HG03558 (cell line): Measurements from ENCODE around the gene HIVEP3.

Source experiments
- ATAC-seq: cut with Tn5 transposase; IDR thresholded peaks from one replicate; pipeline ENCODE4 v1.9.1; 2021; ENCODE audit warnings: moderate number of reproducible peaks; ENCODE audit not compliant: unreplicated experiment; ENCODE audit errors: extremely low read depth

Gene HIVEP3

DNA sequence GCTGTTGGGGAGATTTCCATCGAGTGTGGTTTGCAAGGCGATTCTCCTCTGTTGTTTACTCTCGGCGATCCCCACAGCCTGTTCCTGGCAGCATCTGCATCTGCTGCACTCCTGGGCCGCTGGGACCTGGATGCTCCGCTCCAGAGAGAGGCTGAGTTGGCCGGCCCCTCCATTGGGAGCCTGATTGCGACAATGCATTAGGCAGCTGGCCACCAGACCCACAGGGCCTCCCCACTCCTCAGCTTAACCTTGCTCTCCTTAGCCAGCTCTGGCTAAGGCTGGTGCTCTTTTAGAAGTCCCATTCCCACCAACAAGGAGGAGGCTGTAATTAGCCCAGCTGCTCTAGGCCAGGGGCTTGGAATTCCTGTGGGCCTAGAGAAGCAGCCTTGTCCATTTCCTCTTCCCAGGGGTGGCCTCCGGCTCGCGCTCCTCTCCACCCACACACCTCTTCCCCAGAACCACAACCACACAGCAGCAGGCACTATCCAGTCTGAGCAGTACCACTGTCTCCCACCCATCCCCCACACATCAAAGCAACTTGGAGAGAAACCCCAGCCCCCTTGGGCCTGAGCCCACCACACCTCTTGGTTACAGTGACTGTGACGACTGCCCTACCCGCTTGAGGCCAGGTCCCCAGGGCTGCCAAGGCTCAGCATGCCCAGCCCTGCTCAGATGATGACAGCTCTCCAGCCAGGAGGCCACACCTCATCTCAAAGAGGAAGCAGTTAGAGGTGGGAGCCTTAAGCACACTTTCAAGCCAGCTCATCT lies 240.4 kb downstream of the HIVEP3 start:
- ATAC-seq, result no peak

GRCh38 chr1:41677620-41678019 lies 241.1 kb downstream of the HIVEP3 start:
- no peak for ATAC-seq

GRCh38 chr1:41675401-41675800 lies 243.3 kb downstream of the HIVEP3 start:
- no peak for ATAC-seq

DNA sequence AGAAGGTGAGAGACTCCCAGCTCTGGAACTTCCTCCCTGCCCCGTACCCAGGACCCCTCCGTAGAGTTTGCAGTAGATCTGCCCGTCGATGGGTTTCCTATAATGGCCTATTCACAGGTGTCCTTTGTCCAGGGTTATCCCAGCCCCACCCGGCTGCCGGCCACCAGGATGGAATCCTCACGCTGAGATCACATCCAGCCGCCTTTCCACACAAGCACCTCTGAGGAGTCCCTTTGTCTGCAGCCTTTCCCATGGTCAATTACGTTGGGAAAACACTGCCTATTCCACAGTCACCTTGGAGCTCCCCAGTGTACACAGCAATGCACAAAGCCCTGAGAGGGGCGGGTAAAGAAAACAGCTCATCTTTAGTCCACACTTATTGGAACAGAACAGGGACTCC lies 244.2 kb downstream of the HIVEP3 start:
- ATAC-seq, result no peak

DNA sequence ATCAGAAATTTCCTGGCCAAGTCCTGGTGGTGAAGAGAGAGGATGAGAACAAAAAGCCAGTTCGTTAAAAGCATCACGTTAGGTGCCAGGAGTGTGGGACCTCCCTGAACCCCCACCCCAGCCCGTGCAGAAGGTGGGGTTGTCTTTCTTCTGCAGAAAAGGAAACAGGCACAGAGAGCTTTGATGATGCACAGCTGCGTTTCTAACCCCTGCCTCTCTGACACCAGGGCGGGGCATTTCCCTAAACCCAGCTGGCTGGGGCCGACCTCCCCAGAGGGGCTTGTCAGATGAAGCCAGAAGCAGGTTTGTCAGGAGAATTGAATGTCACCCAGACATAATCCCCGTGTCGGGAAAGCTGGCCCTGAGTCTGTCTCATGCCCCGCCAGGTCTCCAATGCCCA lies 244.9 kb downstream of the HIVEP3 start:
- no peak for ATAC-seq

- no peak for ATAC-seq
Measured at GRCh38 chr1:41673378-41673777, 245.3 kb downstream of the HIVEP3 start.

DNA sequence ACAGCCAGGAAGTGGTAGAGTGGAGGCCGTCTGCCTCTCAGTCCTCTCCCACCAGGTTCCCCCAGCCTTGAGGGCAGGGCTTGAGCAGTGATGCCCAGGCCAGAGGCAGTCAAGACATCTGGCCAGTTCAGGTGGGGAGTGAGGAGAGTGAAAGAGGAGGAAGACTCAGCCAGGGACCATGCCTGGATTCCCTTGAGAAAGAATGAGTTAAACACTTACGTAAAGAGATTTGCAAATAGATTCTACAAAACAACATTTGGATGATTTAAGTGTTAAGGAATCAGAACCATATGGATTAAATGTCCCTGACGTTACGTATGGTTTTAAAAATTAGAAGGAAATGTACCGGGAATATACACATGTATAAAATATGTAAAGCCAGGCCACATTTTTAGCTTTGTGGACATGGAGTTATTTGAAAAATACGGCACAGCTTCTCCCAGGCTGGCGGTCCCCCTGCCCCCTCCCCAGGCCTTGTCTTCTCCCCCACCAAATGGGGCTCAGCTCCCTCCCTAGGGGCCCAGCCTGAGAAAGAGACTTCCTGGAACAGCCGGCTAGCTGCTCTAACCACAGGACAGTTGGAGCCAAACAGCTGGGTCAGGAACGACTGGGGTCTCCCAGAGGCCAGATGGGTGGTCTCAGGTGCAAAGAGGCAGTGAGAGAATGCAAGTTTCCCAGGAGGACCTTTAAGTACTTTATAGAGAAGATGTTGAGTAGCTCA lies 245.9 kb downstream of the HIVEP3 start:
- ATAC-seq, result no peak

DNA sequence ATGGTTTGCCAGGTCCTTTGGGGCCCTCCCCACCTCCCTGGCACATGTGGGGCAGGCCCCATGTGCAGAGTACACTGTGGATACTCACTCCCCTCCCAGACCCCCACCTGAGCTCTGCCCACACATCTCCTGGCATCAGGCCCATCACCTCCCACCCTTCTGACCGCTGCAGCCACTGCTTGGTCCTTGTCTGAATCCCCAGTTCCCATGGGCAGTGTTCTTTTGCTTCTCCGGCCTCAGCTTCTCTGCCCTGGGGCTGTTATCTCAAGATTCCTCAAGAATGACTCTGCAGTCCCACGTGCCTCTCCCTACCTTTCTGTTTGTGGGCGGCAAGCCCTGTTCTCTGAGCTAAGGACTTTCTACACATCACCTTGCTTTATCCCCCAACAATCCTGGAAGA lies 246.5 kb downstream of the HIVEP3 start:
- ATAC-seq, result no peak

DNA sequence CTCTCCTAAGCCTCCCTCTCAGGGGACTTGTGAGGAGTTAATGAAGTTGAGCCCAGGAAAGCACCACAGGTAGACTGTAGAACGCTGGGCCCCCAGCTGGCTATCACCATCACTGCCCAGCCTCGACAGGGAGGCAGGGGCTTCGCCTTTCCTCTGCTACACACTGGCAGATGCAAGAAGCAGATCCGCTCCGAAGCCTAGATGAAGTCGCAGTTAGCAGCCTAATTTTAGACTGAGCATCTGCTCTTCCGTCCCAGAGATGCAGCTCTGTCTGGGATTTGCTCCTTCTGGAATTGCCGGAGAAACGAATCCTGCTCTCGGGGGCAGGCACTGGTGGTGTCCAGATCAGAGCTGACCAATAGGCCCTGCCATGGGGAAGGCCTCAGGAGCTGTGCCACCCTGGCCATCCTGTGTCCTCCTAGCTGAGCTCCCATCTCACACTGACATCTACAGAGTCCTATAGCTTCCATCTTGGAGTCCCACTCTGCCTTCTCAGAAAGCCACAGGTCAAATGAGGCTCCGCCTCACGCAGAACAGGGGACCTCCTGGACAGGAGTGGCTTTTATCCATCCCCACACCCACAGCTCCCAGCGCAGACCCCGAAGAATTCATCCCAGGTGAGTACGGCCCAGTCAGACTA lies 247.5 kb downstream of the HIVEP3 start:
- ATAC-seq, result no peak

DNA sequence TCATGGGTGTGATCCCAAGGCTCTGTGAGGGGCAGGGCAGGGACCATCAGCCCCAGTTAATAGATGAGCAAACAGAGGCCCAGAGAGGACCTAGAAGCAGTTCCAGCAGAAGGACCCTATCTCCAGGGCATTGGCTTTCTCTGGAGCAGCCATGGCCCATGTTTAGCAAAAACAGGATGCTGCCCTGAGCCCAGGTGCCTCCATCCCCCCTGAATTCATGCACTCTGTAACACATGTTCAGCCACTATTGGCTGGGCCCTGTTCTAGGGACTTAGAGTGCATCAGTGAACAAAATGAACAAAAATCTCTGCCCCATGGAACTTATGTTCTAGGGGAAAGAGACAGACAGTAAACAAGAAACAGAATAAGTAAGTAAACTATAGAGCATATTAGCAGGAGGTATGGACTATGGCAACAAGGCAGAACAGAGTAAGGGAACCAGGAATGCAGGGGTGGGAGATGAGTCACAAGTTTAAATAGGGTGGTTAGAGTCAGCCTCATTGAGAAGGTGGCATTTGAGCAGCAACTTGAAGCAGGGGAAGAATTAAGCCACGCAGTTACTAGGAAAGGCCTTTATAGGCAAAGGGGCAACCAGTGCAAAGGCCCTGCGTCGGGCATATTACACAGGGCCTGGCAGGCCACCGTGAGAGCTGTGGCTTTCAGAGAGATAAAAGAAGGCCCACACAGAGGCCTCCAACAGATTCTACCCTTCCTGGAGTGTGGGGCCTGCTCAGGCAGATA lies 248.3 kb downstream of the HIVEP3 start:
- no peak for ATAC-seq

GRCh38 chr1:41668967-41669366 lies 249.8 kb downstream of the HIVEP3 start:
- no peak for ATAC-seq

GRCh38 chr1:41668054-41668660 lies 250.6 kb downstream of the HIVEP3 start:
- ATAC-seq, result no peak

GRCh38 chr1:41666981-41667631 lies 251.6 kb downstream of the HIVEP3 start:
- ATAC-seq, result no peak

GRCh38 chr1:41665962-41666917 lies 252.5 kb downstream of the HIVEP3 start:
- ATAC-seq, result no peak

GRCh38 chr1:41664861-41665640 lies 253.7 kb downstream of the HIVEP3 start:
- no peak for ATAC-seq

DNA sequence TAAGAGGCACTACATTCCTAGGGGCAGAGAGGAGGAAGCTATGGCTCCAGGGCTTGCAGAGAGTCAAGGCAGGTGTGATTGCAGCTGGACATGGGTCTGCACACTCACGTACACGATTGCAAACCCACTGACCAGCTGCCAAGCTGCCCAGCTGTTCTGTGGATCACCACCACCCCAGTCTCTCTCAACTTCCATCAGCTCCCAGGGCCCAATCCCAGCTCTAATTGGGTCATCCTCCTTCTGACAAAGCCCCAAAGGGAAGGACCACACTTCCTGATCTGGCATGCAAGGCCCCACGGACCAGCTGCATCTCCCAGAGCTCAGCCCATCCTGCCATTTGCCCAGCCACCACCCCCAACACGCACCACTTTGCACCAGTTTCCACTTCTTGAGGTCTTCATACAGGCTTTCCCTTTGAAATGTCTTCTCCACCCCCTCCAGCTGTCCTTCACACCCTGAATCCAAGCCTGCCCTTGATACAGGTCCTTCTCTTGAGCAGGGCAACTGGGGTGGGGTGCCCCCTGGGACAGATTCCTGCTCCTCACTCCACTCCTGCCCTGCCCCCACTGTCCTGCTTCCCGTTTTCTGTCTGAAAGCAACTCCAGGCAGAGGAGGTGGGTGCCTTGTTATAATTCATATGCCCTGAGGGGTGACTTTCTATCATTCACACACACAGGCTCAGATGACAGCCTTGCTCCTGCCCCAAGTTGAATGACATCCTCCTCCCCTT lies 254.9 kb downstream of the HIVEP3 start:
- no peak for ATAC-seq

- no peak for ATAC-seq
Measured at GRCh38 chr1:41662765-41663437, 255.8 kb downstream of the HIVEP3 start.
